Thyroid gland (tissue), 4 donors: ENCODE measurements around the gene HSPA6.
"Not testable (repeated sequence)": the region's sequence is repeated elsewhere in the genome, so short reads cannot be mapped to it uniquely, and the experiment has no call there.

Experiments
- CTCF ChIP-seq, 6 experiments: fragments of 200-600 bp in 3 of 6; fragments of 450-650 bp in 3 of 6; sonication (generic) in 3 of 6; IDR thresholded peaks; one replicate each; pipeline ENCODE4 v1.5.1; 2016 to 2019; ENCODE audit warnings: antibody characterized with exemption in 6 of 6, mild to moderate bottlenecking in 2 of 6, inconsistent platforms in 1 of 6, moderate library complexity in 1 of 6
- POLR2A ChIP-seq, 2 donors: fragments of 450-650 bp; IDR thresholded peaks; one replicate each; pipeline ENCODE4 v1.6.1; 2017; ENCODE audit warnings: antibody characterized with exemption in 2 of 2, mild to moderate bottlenecking in 2 of 2, moderate library complexity in 1 of 2

GRCh38 chr1:161545005-161545731 lies 20.8 kb downstream of the HSPA6 start:
- TF ChIP-seq CTCF, POLR2A (IDR thresholded peaks at IDR 0.05): not testable (repeated sequence)
